Spleen (tissue), 11 donors: Measurements from ENCODE around the gene SLC10A3. TPM values are rescaled to one million over a fixed set of nuclear protein-coding genes. Genes with fewer than 3 reads are reported as not detected.

Experiments
- DNase-seq: peaks from one replicate; pipeline ENCODE4 v3.0.0-alpha.2; 2020
- H3K27ac ChIP-seq, 8 donors: fragments of 200-600 bp; sonication (generic) in 7 of 8; 1 replicate in 4 of 8; 2 replicates in 4 of 8; pipeline versions ENCODE4 v1.5.0 to v1.8.0; 2016 to 2021; ENCODE audit warnings: inconsistent platforms in 4 of 8, mild to moderate bottlenecking in 4 of 8, moderate library complexity in 1 of 8
- H3K27me3 ChIP-seq, 7 donors: fragments of 200-600 bp; sonication (generic) in 6 of 7; replicated peaks in 1 of 7; 1 replicate in 4 of 7; 2 replicates in 3 of 7; pipeline versions ENCODE4 v1.5.0 to v1.8.0; 2016 to 2021; ENCODE audit warnings: inconsistent platforms in 3 of 7, mild to moderate bottlenecking in 1 of 7
- H3K36me3 ChIP-seq, 6 donors: fragments of 200-600 bp; sonication (generic) in 5 of 6; 1 replicate in 4 of 6; 2 replicates in 2 of 6; pipeline versions ENCODE4 v1.5.0 to v1.8.0; 2016 to 2021; ENCODE audit warnings: inconsistent platforms in 2 of 6
- H3K4me1 ChIP-seq, 6 donors: fragments of 200-600 bp; sonication (generic) in 5 of 6; 1 replicate in 3 of 6; 2 replicates in 3 of 6; pipeline versions ENCODE4 v1.5.0 to v1.8.0; 2016 to 2021; ENCODE audit warnings: inconsistent platforms in 3 of 6
- H3K4me3 ChIP-seq, 8 donors: fragments of 200-600 bp; sonication (generic) in 7 of 8; 1 replicate in 4 of 8; 2 replicates in 4 of 8; pipeline versions ENCODE4 v1.5.0 to v1.8.0; 2016 to 2021; ENCODE audit warnings: inconsistent platforms in 4 of 8, mild to moderate bottlenecking in 4 of 8, moderate library complexity in 2 of 8
- H3K9me3 ChIP-seq, 8 donors: fragments of 200-600 bp; sonication (generic) in 7 of 8; 1 replicate in 4 of 8; 2 replicates in 4 of 8; pipeline versions ENCODE4 v1.5.0 to v1.8.0; 2016 to 2021; ENCODE audit warnings: inconsistent platforms in 4 of 8
- CTCF ChIP-seq, 11 experiments: fragments of 200-600 bp in 7 of 11; fragments of 450-650 bp in 4 of 11; sonication (generic) in 4 of 11; IDR thresholded peaks in 8 of 11; conservative IDR thresholded peaks in 3 of 11; 1 replicate in 7 of 11; 2 replicates in 4 of 11; pipeline versions ENCODE4 v1.4.0 to v1.8.0; 2016 to 2021; ENCODE audit warnings: antibody characterized with exemption in 11 of 11, inconsistent platforms in 4 of 11, mild to moderate bottlenecking in 1 of 11
- POLR2A ChIP-seq, 3 donors: fragments of 450-650 bp; IDR thresholded peaks; one replicate each; pipeline ENCODE4 v1.5.1; 2017; ENCODE audit warnings: antibody characterized with exemption in 3 of 3, mild to moderate bottlenecking in 1 of 3
- POLR2AphosphoS5 ChIP-seq, 3 donors: sonication (generic); formaldehyde crosslinking; IDR thresholded peaks; one replicate each; pipeline ENCODE4 v1.5.1; 2017; ENCODE audit warnings: antibody characterized with exemption in 3 of 3
- WGBS, 5 donors: extraction: QIAGEN DNeasy Blood & Tissue Kit in 3 of 5; methylation state at CpG; one replicate each; pipeline versions ENCODE4 v1.1.5 to v1.1.7; 2013 to 2018; 5-methylcytosine and 5-hydroxymethylcytosine counted together
- intact Hi-C: fragments of 100-400 bp; cut with DNase I; formaldehyde crosslinking; loops from one replicate; pipeline ENCODE4 v1.15.0; 2023; ENCODE audit warnings: low total_unique reads
- polyA plus RNA-seq, 3 donors: library from polyadenylated mRNA; stranded (reverse); fragments of 200-250 nt; gene quantifications; one replicate each; pipeline ENCODE4 v1.2.1, GENCODE V29; 2013
- total RNA-seq, 7 donors: library from RNA; depleted of rRNA in 3 of 7; stranded (reverse); fragments of >200 nt in 3 of 7; fragmentation: NEBNext Ultra II Directional in 4 of 7; extraction: Animal tissue kit (Norgen Biotek cat#: 25700) in 4 of 7; gene quantifications; one replicate each; pipeline versions ENCODE4 v1.1.0 to v1.2.1, GENCODE V29; 2016 to 2021
- donor health status: healthy with polysubstance abuse.
- donor health status: DM: no; HTN: no; CAD: no; lungs with moderate emphysema.
- donor health status: DM: no; HTN: no; CAD: no.
- donor health status: Bipolar disorder and iron deficiency.
- donor health status: healthy.
- donor health status: DM: no; HTN: no; CAD: no.
- donor health status: DM: yes; HTN: yes; CAD: no.

The SLC10A3 gene
- total and polyA plus RNA-seq, 10 donors: 11.0 to 21.8 (median 16.8) TPM

- Histone ChIP-seq H3K36me3 (peaks cover 0 to 47% (median 23%) of the 10 kb centered on the region in 6 donors), H3K4me3 (no peak overlapping the region), H3K27me3 (no peaks in the 10 kb centered on the region), H3K9me3 (no peaks in the 10 kb centered on the region), H3K27ac (no peak overlapping the region), H3K4me1 (peaks cover 0 to 7% (median 4%) of the 10 kb centered on the region in 6 donors)
- DNase-seq: no peak
- TF ChIP-seq CTCF (IDR thresholded peaks at IDR 0.05 in 8 of 11, conservative IDR thresholded peaks at IDR 0.05 in 3 of 11) (no peak), POLR2AphosphoS5 (IDR thresholded peaks at IDR 0.05) (no peak), POLR2A (IDR thresholded peaks at IDR 0.05) (no peak)
- intact Hi-C loops: no loop called here
- 89 to 95% (median 91%) methylated on average over 9 of the region's 9 CpGs for WGBS, 5 donors
These were observed 37.6 kb downstream of the SLC10A3 start for GRCh38 chrX:154452823-154453222.

GRCh38 chrX:154450312-154450711 is 40.1 kb downstream of the SLC10A3 start:
- Histone ChIP-seq H3K36me3 (peaks cover 0 to 69% (median 23%) of the 10 kb centered on the region in 6 donors), H3K9me3 (no peaks in the 10 kb centered on the region), H3K4me1 (peaks cover 0 to 13% (median 6%) of the 10 kb centered on the region in 6 donors), H3K27me3 (no peaks in the 10 kb centered on the region), H3K4me3 (no peak overlapping the region), H3K27ac (no peak overlapping the region)
- intact Hi-C loops: no loop called here
- TF ChIP-seq POLR2AphosphoS5 (IDR thresholded peaks at IDR 0.05) (no peak), CTCF (IDR thresholded peaks at IDR 0.05 in 8 of 11, conservative IDR thresholded peaks at IDR 0.05 in 3 of 11) (no peak), POLR2A (IDR thresholded peaks at IDR 0.05) (no peak)
- WGBS, 5 donors: 93 to 96% (median 94%) methylated on average over 11 to 17 of the region's 17 CpGs
- no peak for DNase-seq

GRCh38 chrX:154449618-154450017 is 40.8 kb downstream of the SLC10A3 start:
- 93 to 97% (median 95%) methylated on average over 6 to 18 of the region's 18 CpGs for WGBS, 5 donors
- peaks cover 0 to 69% (median 23%) of the 10 kb centered on the region in 6 donors for H3K36me3 ChIP-seq
- H3K4me1 ChIP-seq: peaks cover 2 to 20% (median 13%) of the 10 kb centered on the region in 6 donors
- no peaks in the 10 kb centered on the region for H3K9me3 ChIP-seq
- H3K27me3 ChIP-seq: peaks cover 0 to 1% (median 0%) of the 10 kb centered on the region in 7 donors
- H3K4me3 ChIP-seq: no peak overlapping the region
- intact Hi-C loops: no loop called here
- no peak for TF ChIP-seq POLR2AphosphoS5 (IDR thresholded peaks at IDR 0.05)
- TF ChIP-seq CTCF (IDR thresholded peaks at IDR 0.05 in 8 of 11, conservative IDR thresholded peaks at IDR 0.05 in 3 of 11): no peak
- TF ChIP-seq POLR2A (IDR thresholded peaks at IDR 0.05): no peak
- no peak for DNase-seq
- H3K27ac ChIP-seq: no peak overlapping the region

GRCh38 chrX:154448484-154448883 is 41.9 kb downstream of the SLC10A3 start:
- intact Hi-C loops: no loop called here
- Histone ChIP-seq H3K9me3 (no peaks in the 10 kb centered on the region), H3K4me1 (peaks cover 4 to 26% (median 17%) of the 10 kb centered on the region in 6 donors), H3K27ac (no peak overlapping the region), H3K36me3 (peaks cover 0 to 69% (median 23%) of the 10 kb centered on the region in 6 donors), H3K4me3 (no peak overlapping the region), H3K27me3 (peaks cover 0 to 6% (median 0%) of the 10 kb centered on the region in 7 donors)
- TF ChIP-seq POLR2A (IDR thresholded peaks at IDR 0.05) (no peak), CTCF (IDR thresholded peaks at IDR 0.05 in 8 of 11, conservative IDR thresholded peaks at IDR 0.05 in 3 of 11) (no peak), POLR2AphosphoS5 (IDR thresholded peaks at IDR 0.05) (no peak)
- DNase-seq: no peak
- 91 to 97% (median 93%) methylated on average over 13 to 14 of the region's 14 CpGs for WGBS, 5 donors
